Endodermal cell (in vitro differentiated cells): Measurements from ENCODE around the gene POLR1E. TPM values are rescaled to one million over a fixed set of nuclear protein-coding genes. Genes with fewer than 3 reads are reported as not detected.
A peak's percentile ranks its signal among the peaks of the same experiment; 100 is the strongest.
"Not testable (repeated sequence)": the region's sequence is repeated elsewhere in the genome, so short reads cannot be mapped to it uniquely, and the experiment has no call there.

Experiments used
- DNase-seq: peaks from one replicate; pipeline ENCODE4 v3.0.0-alpha.2; 2017
- H3K27ac ChIP-seq: 2 replicates; pipeline ENCODE4 v1.5.1; 2013; ENCODE audit warnings: mild to moderate bottlenecking, low read depth, low read length, moderate library complexity
- H3K27me3 ChIP-seq: 2 replicates; pipeline ENCODE4 v1.6.1; 2013; ENCODE audit warnings: mild to moderate bottlenecking, low read length, moderate library complexity; ENCODE audit not compliant: insufficient read depth, control insufficient read depth, poor library complexity, severe bottlenecking
- H3K36me3 ChIP-seq: 2 replicates; pipeline ENCODE4 v1.7.0; 2013; ENCODE audit warnings: mild to moderate bottlenecking, low read length, moderate library complexity; ENCODE audit not compliant: control insufficient read depth, insufficient read depth
- H3K4me1 ChIP-seq: one replicate; pipeline ENCODE4 v1.7.0; 2013; ENCODE audit warnings: low read length; ENCODE audit not compliant: control insufficient read depth, insufficient read depth
- H3K4me3 ChIP-seq: 2 replicates; pipeline ENCODE4 v1.5.1; 2013; ENCODE audit warnings: mild to moderate bottlenecking, low read length, moderate library complexity
- H3K9ac ChIP-seq: 2 replicates; pipeline ENCODE4 v1.6.1; 2013; ENCODE audit warnings: mild to moderate bottlenecking, low read length, moderate library complexity; ENCODE audit not compliant: poor library complexity, severe bottlenecking; ENCODE audit errors: extremely low read depth
- H3K9me3 ChIP-seq: 2 replicates; pipeline ENCODE4 v1.6.1; 2013; ENCODE audit warnings: mild to moderate bottlenecking, low read length, moderate library complexity; ENCODE audit not compliant: control insufficient read depth
- H3K27ac Mint-ChIP-seq: 2 replicates; pipeline ENCODE4 v1.8.0; 2020; ENCODE audit warnings: mixed read lengths
- H3K27me3 Mint-ChIP-seq: 2 replicates; pipeline ENCODE4 v1.8.0; 2021; ENCODE audit warnings: mild to moderate bottlenecking, mixed read lengths; ENCODE audit not compliant: insufficient read depth
- H3K36me3 Mint-ChIP-seq: 2 replicates; pipeline ENCODE4 v1.8.0; 2020; ENCODE audit warnings: low read depth, mixed read lengths
- H3K4me1 Mint-ChIP-seq: 2 replicates; pipeline ENCODE4 v1.8.0; 2020; ENCODE audit warnings: mixed read lengths
- H3K4me3 Mint-ChIP-seq: 2 replicates; pipeline ENCODE4 v1.8.0; 2020; ENCODE audit warnings: mild to moderate bottlenecking, moderate library complexity, mixed read lengths
- H3K9me3 Mint-ChIP-seq: 2 replicates; pipeline ENCODE4 v1.8.0; 2020; ENCODE audit warnings: mild to moderate bottlenecking, mixed read lengths
- CTCF ChIP-seq: fragments of 200-600 bp; sonication (generic); conservative IDR thresholded peaks from 2 replicates; pipeline ENCODE4 v1.5.0; 2021; ENCODE audit warnings: antibody characterized with exemption, mild to moderate bottlenecking
- WGBS, 2 experiments: methylation state at CpG; one replicate each; pipeline versions ENCODE4 v1.1.5 to v1.1.7; 2013; ENCODE audit warnings: missing lambda C conversion rate in 2 of 2, mixed read lengths in 1 of 2; ENCODE audit not compliant: insufficient coverage in 1 of 2, insufficient read length in 1 of 2; 5-methylcytosine and 5-hydroxymethylcytosine counted together
- total RNA-seq, 2 donors: library from RNA; stranded (reverse); fragmentation: NEBNext Ultra II Directional in 1 of 2; extraction: Animal tissue kit (Norgen Biotek cat#: 25700) in 1 of 2; gene quantifications; 2 replicates in 1 of 2; 3 replicates in 1 of 2; pipeline ENCODE4 v1.2.1, GENCODE V29; 2021

POLR1E gene
- total RNA-seq, 2 donors from 2014 or later, result 23.5 to 25.2 TPM

- H3K4me1 ChIP-seq, result no peaks in the 10 kb centered on the region
- peaks cover 24% of the 10 kb centered on the region for H3K36me3 ChIP-seq
- 92 to 93% methylated on average over 5 to 7 of the region's 7 CpGs for WGBS, 2 experiments
- H3K4me1 Mint-ChIP-seq, result no peaks in the 10 kb centered on the region
- H3K36me3 Mint-ChIP-seq, result peaks cover 35% of the 10 kb centered on the region
- no peaks in the 10 kb centered on the region for H3K9me3 ChIP-seq
- no peaks in the 10 kb centered on the region for H3K9me3 Mint-ChIP-seq
- H3K9ac ChIP-seq, result no peak overlapping the region
- H3K27ac ChIP-seq, result no peak overlapping the region
- no peak for TF ChIP-seq CTCF
- no peak overlapping the region for H3K4me3 Mint-ChIP-seq
- no peak overlapping the region for H3K4me3 ChIP-seq
- DNase-seq, result no peak
- H3K27me3 ChIP-seq, result no peaks in the 10 kb centered on the region
- no peak overlapping the region for H3K27ac Mint-ChIP-seq
- no peaks in the 10 kb centered on the region for H3K27me3 Mint-ChIP-seq
These were observed 23.8 kb downstream of the POLR1E start for GRCh38 chr9:37509536-37509935.

GRCh38 chr9:37510053-37510452 lies 24.3 kb downstream of the POLR1E start:
- WGBS, 2 experiments, result 96 to 100% methylated on average over 1 to 5 of the region's 5 CpGs
- not testable (repeated sequence) for H3K4me1 Mint-ChIP-seq, H3K27ac ChIP-seq, DNase-seq, H3K9me3 Mint-ChIP-seq, H3K27me3 ChIP-seq, H3K27me3 Mint-ChIP-seq, H3K9me3 ChIP-seq, H3K4me3 Mint-ChIP-seq, H3K9ac ChIP-seq, H3K27ac Mint-ChIP-seq, H3K4me3 ChIP-seq, H3K4me1 ChIP-seq
- peaks cover 22% of the 10 kb centered on the region for H3K36me3 ChIP-seq
- peaks cover 39% of the 10 kb centered on the region for H3K36me3 Mint-ChIP-seq

- Mint-ChIP-seq H3K27ac (peak overlapping the region; percentile 58), H3K36me3 (peaks cover 42% of the 10 kb centered on the region), H3K4me1 (no peaks in the 10 kb centered on the region), H3K27me3 (no peaks in the 10 kb centered on the region), H3K9me3 (no peaks in the 10 kb centered on the region), H3K4me3 (no peak overlapping the region)
- TF ChIP-seq CTCF, result peak; percentile 65
- Histone ChIP-seq H3K27ac (no peak overlapping the region), H3K4me3 (no peak overlapping the region), H3K36me3 (peaks cover 30% of the 10 kb centered on the region), H3K9me3 (no peaks in the 10 kb centered on the region), H3K27me3 (no peaks in the 10 kb centered on the region), H3K9ac (no peak overlapping the region), H3K4me1 (no peaks in the 10 kb centered on the region)
- peak; percentile 90 for DNase-seq
- WGBS, 2 experiments, result 83 to 85% methylated on average over 14 to 15 of the region's 15 CpGs
These were observed 25.6 kb downstream of the POLR1E start for GRCh38 chr9:37511016-37512010.
